CD4-positive, CD25-positive, alpha-beta regulatory T cell (primary cell): Measurements from ENCODE around the gene KRT76. TPM values are rescaled to one million over a fixed set of nuclear protein-coding genes. Genes with fewer than 3 reads are reported as not detected.

ENCODE experiments used
- ATAC-seq, 2 donors: fragments of 150-1000 bp; cut with Tn5 transposase; one replicate each; pipeline ENCODE4 v1.10.0; 2021; ENCODE audit warnings: low read depth in 2 of 2, moderate number of reproducible peaks in 2 of 2, moderate library complexity in 1 of 2
- DNase-seq, 3 donors: peaks; one replicate each; pipeline versions ENCODE4 v3.0.0 to v3.0.0-alpha.2; 2012 to 2022; ENCODE audit warnings: mixed read lengths in 1 of 3
- H3K27ac ChIP-seq: one replicate; pipeline ENCODE4 v1.7.0; 2013; ENCODE audit warnings: mild to moderate bottlenecking, low read length; ENCODE audit not compliant: insufficient read depth, poor library complexity, severe bottlenecking
- H3K27me3 ChIP-seq: one replicate; pipeline ENCODE4 v1.7.0; 2013; ENCODE audit warnings: low read length; ENCODE audit not compliant: control insufficient read depth, insufficient read depth
- H3K36me3 ChIP-seq: one replicate; pipeline ENCODE4 v1.7.0; 2013; ENCODE audit warnings: mild to moderate bottlenecking, low read length, moderate library complexity; ENCODE audit not compliant: control insufficient read depth, insufficient read depth
- H3K4me1 ChIP-seq: 2 replicates; pipeline ENCODE4 v1.7.0; 2013; ENCODE audit warnings: mild to moderate bottlenecking, low read length; ENCODE audit not compliant: insufficient read depth, control insufficient read depth, poor library complexity, severe bottlenecking
- H3K4me3 ChIP-seq: one replicate; pipeline ENCODE4 v1.7.0; 2013; ENCODE audit warnings: low read depth, mild to moderate bottlenecking, low read length, moderate library complexity
- H3K9me3 ChIP-seq, 2 experiments: 1 replicate in 1 of 2; 2 replicates in 1 of 2; pipeline ENCODE4 v1.7.0; 2013; ENCODE audit warnings: low read length in 2 of 2, mild to moderate bottlenecking in 1 of 2, moderate library complexity in 1 of 2; ENCODE audit not compliant: control insufficient read depth in 2 of 2
- H3K27ac Mint-ChIP-seq, 3 donors: one replicate each; pipeline ENCODE4 v1.8.0; 2020 to 2022; ENCODE audit warnings: mild to moderate bottlenecking in 3 of 3, mixed read lengths in 3 of 3, moderate library complexity in 2 of 3
- H3K27me3 Mint-ChIP-seq: one replicate; pipeline ENCODE4 v1.8.0; 2022; ENCODE audit warnings: mild to moderate bottlenecking, mixed read lengths
- H3K36me3 Mint-ChIP-seq: one replicate; pipeline ENCODE4 v1.8.0; 2020; ENCODE audit warnings: mixed read lengths
- H3K4me1 Mint-ChIP-seq, 4 donors: one replicate each; pipeline ENCODE4 v1.8.0; 2020 to 2022; ENCODE audit warnings: mixed read lengths in 4 of 4, mild to moderate bottlenecking in 1 of 4
- H3K4me3 Mint-ChIP-seq, 4 donors: one replicate each; pipeline ENCODE4 v1.8.0; 2020 to 2022; ENCODE audit warnings: mild to moderate bottlenecking in 4 of 4, mixed read lengths in 4 of 4, moderate library complexity in 3 of 4
- H3K9me3 Mint-ChIP-seq, 7 donors: one replicate each; pipeline ENCODE4 v1.8.0; 2020 to 2022; ENCODE audit warnings: mixed read lengths in 7 of 7, mild to moderate bottlenecking in 3 of 7, moderate library complexity in 2 of 7
- polyA plus RNA-seq, 4 donors: library from polyadenylated mRNA; unstranded; fragments of 300-500 nt; fragmentation: Illumina TruSeq; gene quantifications; one replicate each; pipeline ENCODE4 v1.2.3, GENCODE V29; 2021
- total RNA-seq: library from RNA; stranded (reverse); gene quantifications from one replicate; pipeline ENCODE4 v1.2.3, GENCODE V29; 2022

The KRT76 gene
- total and polyA plus RNA-seq, 5 donors from 2014 or later, result not detected

GRCh38 chr12:52815161-52815560, 38.0 kb upstream of the KRT76 start:
- peaks cover 0 to 2% (median 0%) of the 10 kb centered on the region in 7 donors for H3K9me3 Mint-ChIP-seq
- H3K36me3 Mint-ChIP-seq, result no peaks in the 10 kb centered on the region
- DNase-seq, result no peak
- H3K27ac Mint-ChIP-seq, result no peak overlapping the region
- Histone ChIP-seq H3K36me3 (no peaks in the 10 kb centered on the region), H3K4me1 (no peaks in the 10 kb centered on the region), H3K4me3 (no peak overlapping the region), H3K27me3 (no peaks in the 10 kb centered on the region), H3K9me3 (no peaks in the 10 kb centered on the region), H3K27ac (no peak overlapping the region)
- ATAC-seq, result no peak
- H3K4me3 Mint-ChIP-seq, result no peak overlapping the region
- peaks cover 0 to 7% (median 1%) of the 10 kb centered on the region in 4 donors for H3K4me1 Mint-ChIP-seq
- H3K27me3 Mint-ChIP-seq, result peaks cover 10% of the 10 kb centered on the region

DNA sequence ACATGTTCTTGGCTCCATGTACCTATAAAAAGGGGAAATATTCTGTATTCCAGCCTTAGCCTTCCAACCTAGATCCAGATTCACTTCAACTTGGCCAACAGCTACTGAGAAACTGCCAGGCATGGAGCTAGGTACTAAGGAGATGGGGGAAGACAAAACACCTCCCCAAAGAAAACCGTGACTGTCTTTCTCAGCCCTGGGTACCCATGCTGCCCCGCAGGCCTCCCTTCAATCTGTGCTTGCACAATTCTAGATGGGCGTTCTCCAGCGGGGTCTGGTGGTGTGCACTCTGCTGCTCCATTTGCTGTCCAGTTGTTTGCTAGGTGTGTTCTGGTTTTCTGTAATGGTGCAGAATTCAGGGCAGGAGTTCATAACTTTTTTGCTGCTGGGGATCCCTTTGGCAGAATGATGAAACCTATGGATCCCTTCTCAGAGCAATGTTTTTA, 37.6 kb upstream of the KRT76 start:
- H3K27me3 ChIP-seq, result no peaks in the 10 kb centered on the region
- H3K4me3 Mint-ChIP-seq, result no peak overlapping the region
- ATAC-seq (no peak), DNase-seq (no peak)
- peaks cover 0 to 2% (median 0%) of the 10 kb centered on the region in 7 donors for H3K9me3 Mint-ChIP-seq
- H3K9me3 ChIP-seq, result no peaks in the 10 kb centered on the region
- no peak overlapping the region for H3K4me3 ChIP-seq
- H3K27ac Mint-ChIP-seq, result no peak overlapping the region
- H3K36me3 ChIP-seq, result no peaks in the 10 kb centered on the region
- H3K4me1 ChIP-seq, result no peaks in the 10 kb centered on the region
- H3K4me1 Mint-ChIP-seq, result peaks cover 0 to 7% (median 1%) of the 10 kb centered on the region in 4 donors
- peaks cover 6% of the 10 kb centered on the region for H3K27me3 Mint-ChIP-seq
- no peak overlapping the region for H3K27ac ChIP-seq
- H3K36me3 Mint-ChIP-seq, result no peaks in the 10 kb centered on the region

- H3K36me3 Mint-ChIP-seq, result no peaks in the 10 kb centered on the region
- H3K27ac ChIP-seq, result no peak within 1 kb of the TSS
- H3K9me3 Mint-ChIP-seq, result peaks cover 0 to 2% (median 0%) of the 10 kb centered on the region in 7 donors
- DNase-seq (no peak), ATAC-seq (no peak)
- no peaks in the 10 kb centered on the region for H3K9me3 ChIP-seq
- peaks cover 4% of the 10 kb centered on the region for H3K27me3 Mint-ChIP-seq
- H3K4me3 Mint-ChIP-seq, result no peak within 1 kb of the TSS
- H3K4me1 Mint-ChIP-seq, result peaks cover 0 to 7% (median 1%) of the 10 kb centered on the region in 4 donors
- H3K4me3 ChIP-seq, result no peak within 1 kb of the TSS
- H3K4me1 ChIP-seq, result no peaks in the 10 kb centered on the region
- no peaks in the 10 kb centered on the region for H3K27me3 ChIP-seq
- no peaks in the 10 kb centered on the region for H3K36me3 ChIP-seq
- peak within 1 kb of the TSS in 1 of 3 donors; percentile 70 for H3K27ac Mint-ChIP-seq
Observed at GRCh38 chr12:52813885-52814709, 37.0 kb upstream of the KRT76 start, which contains the start of gene KRT4. KRT4 (minus strand) TSS chr12:52814116; CDS start chr12:52814058, 58 bp downstream.

DNA sequence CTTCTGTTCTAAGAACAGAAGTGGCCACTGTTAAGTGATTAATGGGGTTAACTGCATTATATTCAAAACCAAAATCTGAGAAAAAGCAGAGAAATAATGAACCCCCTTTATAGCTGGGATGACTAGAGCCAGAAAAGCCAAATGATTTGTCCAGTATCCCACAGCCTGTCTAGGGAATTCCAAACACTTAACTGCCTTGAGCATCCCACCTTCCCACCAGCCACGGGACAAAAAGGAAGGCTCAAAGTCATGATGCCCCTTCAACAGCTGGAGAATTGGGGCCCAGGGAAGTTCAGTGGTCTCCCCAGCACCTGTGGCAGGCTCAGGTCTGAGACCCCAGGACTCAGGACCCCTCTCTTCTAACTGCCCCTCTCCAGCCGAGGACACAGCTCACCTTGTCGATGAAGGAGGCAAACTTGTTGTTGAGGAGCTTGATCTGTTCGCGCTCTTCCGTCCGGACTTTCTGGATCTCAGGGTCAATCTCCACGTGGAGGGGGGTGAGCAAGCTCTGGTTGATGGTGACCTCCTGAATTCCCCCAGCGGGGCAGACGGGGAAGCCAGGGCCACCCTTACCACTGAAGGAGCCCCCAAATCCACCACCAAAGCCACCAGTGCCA, 36.2 kb upstream of the KRT76 start:
- H3K9me3 ChIP-seq, result no peaks in the 10 kb centered on the region
- H3K27me3 ChIP-seq, result no peaks in the 10 kb centered on the region
- H3K4me3 ChIP-seq, result no peak overlapping the region
- H3K36me3 ChIP-seq, result no peaks in the 10 kb centered on the region
- no peak for DNase-seq
- Mint-ChIP-seq H3K36me3 (no peaks in the 10 kb centered on the region), H3K9me3 (peaks cover 0 to 2% (median 0%) of the 10 kb centered on the region in 7 donors), H3K4me3 (no peak overlapping the region), H3K27me3 (peaks cover 4% of the 10 kb centered on the region), H3K27ac (no peak overlapping the region), H3K4me1 (peaks cover 0 to 7% (median 1%) of the 10 kb centered on the region in 4 donors)
- no peak overlapping the region for H3K27ac ChIP-seq
- ATAC-seq, result no peak
- H3K4me1 ChIP-seq, result no peaks in the 10 kb centered on the region

- Mint-ChIP-seq H3K4me1 (peaks cover 0 to 3% (median 0%) of the 10 kb centered on the region in 4 donors), H3K4me3 (no peak overlapping the region), H3K36me3 (no peaks in the 10 kb centered on the region), H3K9me3 (peaks cover 0 to 2% (median 0%) of the 10 kb centered on the region in 7 donors), H3K27ac (no peak overlapping the region), H3K27me3 (peaks cover 7% of the 10 kb centered on the region)
- Histone ChIP-seq H3K27me3 (no peaks in the 10 kb centered on the region), H3K4me3 (no peak overlapping the region), H3K27ac (no peak overlapping the region), H3K4me1 (no peaks in the 10 kb centered on the region), H3K36me3 (no peaks in the 10 kb centered on the region), H3K9me3 (no peaks in the 10 kb centered on the region)
- DNase-seq (no peak), ATAC-seq (no peak)
Observed at GRCh38 chr12:52812749-52813148, 35.6 kb upstream of the KRT76 start.

DNA sequence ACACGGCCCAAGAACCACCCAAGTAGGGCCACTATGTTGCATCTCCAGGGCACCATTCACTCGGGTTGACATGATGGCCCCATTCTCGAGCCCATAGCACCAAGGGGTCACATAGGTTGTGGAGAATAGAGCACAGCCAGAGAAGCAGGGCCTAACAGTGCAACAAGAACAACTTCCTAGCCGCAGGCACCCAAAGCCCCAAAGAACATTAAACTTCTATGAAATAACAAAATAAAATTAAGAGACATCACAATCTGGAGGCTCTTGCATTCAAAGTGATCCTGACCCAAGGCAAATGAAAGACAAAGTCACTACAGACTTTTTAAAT, 34.9 kb upstream of the KRT76 start:
- no peaks in the 10 kb centered on the region for H3K9me3 ChIP-seq
- H3K4me3 ChIP-seq, result no peak overlapping the region
- no peak overlapping the region for H3K27ac ChIP-seq
- peaks cover 0 to 2% (median 0%) of the 10 kb centered on the region in 7 donors for H3K9me3 Mint-ChIP-seq
- H3K36me3 ChIP-seq, result no peaks in the 10 kb centered on the region
- DNase-seq (no peak), ATAC-seq (no peak)
- H3K27me3 Mint-ChIP-seq, result peaks cover 7% of the 10 kb centered on the region
- H3K27me3 ChIP-seq, result no peaks in the 10 kb centered on the region
- H3K4me1 ChIP-seq, result no peaks in the 10 kb centered on the region
- no peak overlapping the region for H3K4me3 Mint-ChIP-seq
- peak overlapping the region in 1 of 3 donors; percentile 30 for H3K27ac Mint-ChIP-seq
- H3K36me3 Mint-ChIP-seq, result no peaks in the 10 kb centered on the region
- H3K4me1 Mint-ChIP-seq, result no peaks in the 10 kb centered on the region

DNA sequence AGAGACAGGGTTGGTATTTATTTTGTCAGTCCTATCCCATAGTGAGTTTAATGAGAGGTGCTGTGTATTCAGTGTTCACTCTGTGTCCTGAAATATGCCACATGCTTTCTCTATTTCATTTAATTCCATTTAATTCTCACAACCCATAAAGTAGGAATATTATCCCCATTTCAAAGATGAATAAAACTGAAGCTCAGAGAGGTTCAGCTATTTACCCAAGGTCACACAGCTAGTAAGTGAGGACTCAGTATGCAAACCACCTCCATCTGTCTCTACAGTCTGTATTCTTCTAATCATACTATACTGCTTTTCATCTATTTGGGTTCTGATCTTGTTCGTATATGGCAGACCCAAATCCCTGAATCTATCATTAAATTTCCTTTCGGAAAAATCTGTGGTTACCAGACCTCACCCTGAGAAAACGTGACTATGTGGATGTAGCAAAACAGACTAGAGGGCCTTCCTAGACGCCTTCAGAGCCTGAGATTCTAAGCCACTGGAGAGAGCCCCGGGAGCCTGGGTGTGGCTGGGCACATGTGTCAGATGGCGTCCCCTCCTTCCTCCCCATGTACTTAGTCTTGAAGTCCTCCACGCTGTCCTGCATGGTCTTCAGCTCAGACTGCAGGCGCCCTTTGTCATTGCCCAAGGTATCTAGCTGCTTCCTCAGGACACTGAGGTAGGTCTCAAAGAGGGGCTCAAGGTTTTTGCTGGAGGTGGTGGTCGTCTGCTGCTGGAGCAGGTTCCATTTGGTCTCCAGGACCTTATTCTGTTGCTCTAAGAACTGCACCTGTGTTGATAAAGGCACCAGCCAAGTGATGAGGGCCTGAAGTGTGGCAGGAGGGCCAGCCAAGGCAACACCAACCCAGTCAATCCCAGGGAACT, 34.3 kb upstream of the KRT76 start:
- H3K4me3 ChIP-seq, result no peak overlapping the region
- H3K36me3 ChIP-seq, result no peaks in the 10 kb centered on the region
- Mint-ChIP-seq H3K27me3 (peaks cover 7% of the 10 kb centered on the region), H3K4me3 (no peak overlapping the region), H3K27ac (no peak overlapping the region), H3K4me1 (no peaks in the 10 kb centered on the region), H3K36me3 (no peaks in the 10 kb centered on the region), H3K9me3 (peaks cover 0 to 2% (median 0%) of the 10 kb centered on the region in 7 donors)
- H3K9me3 ChIP-seq, result no peaks in the 10 kb centered on the region
- no peaks in the 10 kb centered on the region for H3K27me3 ChIP-seq
- no peak overlapping the region for H3K27ac ChIP-seq
- no peaks in the 10 kb centered on the region for H3K4me1 ChIP-seq
- DNase-seq (no peak), ATAC-seq (no peak)
